ENCODE data around the gene HAUS7. TPM values are rescaled to one million over a fixed set of nuclear protein-coding genes. Genes with fewer than 3 reads are reported as not detected.

Gene HAUS7
- total RNA-seq, 4 donors from 2014 or later = 20.7 to 46.8 (median 27.7) TPM

DNA sequence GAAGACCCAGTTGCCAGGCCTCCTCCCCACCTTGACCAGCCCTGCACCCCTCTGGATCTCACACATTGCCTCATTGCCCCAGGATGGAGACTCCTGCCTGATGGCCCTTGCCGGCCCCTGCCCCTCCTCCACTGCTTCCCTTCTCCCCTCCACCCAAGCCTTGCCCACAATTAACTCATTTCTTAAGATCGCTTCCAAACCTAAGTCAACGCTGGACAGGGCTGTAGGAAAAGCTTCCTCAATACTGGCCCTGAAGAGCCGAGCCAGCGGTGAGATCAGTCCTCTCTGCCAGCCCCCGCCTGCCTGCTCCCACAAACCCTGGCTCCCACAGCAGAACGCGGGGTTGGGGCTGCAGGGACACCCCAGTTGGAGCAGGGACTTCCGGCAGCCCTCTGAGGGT, 7.5 kb upstream of the HAUS7 start:
- intact Hi-C loops (cut with DNase I) = no loop called here
- no peak overlapping the region for H3K4me3 ChIP-seq (replicated peaks in 1 of 3)
- no peak for DNase-seq
- TF ChIP-seq, protein P1, sequence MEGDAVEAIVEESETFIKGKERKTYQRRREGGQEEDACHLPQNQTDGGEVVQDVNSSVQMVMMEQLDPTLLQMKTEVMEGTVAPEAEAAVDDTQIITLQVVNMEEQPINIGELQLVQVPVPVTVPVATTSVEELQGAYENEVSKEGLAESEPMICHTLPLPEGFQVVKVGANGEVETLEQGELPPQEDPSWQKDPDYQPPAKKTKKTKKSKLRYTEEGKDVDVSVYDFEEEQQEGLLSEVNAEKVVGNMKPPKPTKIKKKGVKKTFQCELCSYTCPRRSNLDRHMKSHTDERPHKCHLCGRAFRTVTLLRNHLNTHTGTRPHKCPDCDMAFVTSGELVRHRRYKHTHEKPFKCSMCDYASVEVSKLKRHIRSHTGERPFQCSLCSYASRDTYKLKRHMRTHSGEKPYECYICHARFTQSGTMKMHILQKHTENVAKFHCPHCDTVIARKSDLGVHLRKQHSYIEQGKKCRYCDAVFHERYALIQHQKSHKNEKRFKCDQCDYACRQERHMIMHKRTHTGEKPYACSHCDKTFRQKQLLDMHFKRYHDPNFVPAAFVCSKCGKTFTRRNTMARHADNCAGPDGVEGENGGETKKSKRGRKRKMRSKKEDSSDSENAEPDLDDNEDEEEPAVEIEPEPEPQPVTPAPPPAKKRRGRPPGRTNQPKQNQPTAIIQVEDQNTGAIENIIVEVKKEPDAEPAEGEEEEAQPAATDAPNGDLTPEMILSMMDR (IDR thresholded peaks at IDR 0.05) = no peak
- H3K27ac ChIP-seq = no peak overlapping the region
- H3K27me3 ChIP-seq = no peaks in the 10 kb centered on the region
- WGBS, 2 donors = 65 to 68% methylated on average over 5 to 9 of the region's 9 CpGs
- no peaks in the 10 kb centered on the region for H3K9me3 ChIP-seq
- H3K4me1 ChIP-seq = peaks cover 0 to 5% of the 10 kb centered on the region in 2 donors
- no peaks in the 10 kb centered on the region for H3K36me3 ChIP-seq

DNA sequence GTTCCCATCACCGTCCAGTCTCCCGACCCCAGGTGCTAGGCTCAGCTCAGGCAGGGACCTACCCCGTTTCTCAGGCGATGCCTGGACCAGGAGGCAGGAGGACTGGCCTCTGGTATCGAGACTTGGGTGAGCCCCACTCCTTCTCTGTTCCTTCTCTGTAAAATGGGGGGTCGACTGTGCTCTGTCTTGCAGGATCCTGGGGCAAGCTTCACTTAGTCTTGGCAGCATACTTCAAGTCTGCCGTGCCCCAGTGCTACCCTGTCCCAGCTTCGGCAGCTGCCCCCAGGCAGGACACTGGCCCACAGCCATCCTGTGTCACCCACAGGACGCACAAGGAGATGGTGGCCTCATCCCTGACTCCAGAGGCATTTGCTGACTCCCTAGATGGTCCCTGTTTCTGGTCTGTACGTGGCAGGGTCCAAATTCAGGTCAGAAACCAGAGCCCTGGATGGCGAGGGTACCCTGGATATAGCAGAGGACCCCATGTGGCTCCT, 7.0 kb upstream of the HAUS7 start:
- no peaks in the 10 kb centered on the region for H3K36me3 ChIP-seq
- no peak overlapping the region for H3K4me3 ChIP-seq (replicated peaks in 1 of 3)
- 40% methylated on average over 2 of the region's 11 CpGs; no CpG with 5 or more reads in 1 of the 2 donors for WGBS, 2 donors
- TF ChIP-seq, protein P1 (IDR thresholded peaks at IDR 0.05) = no peak
- no peak for TF ChIP-seq POLR2A (IDR thresholded peaks at IDR 0.05)
- intact Hi-C loops (cut with DNase I) = no loop called here
- peak overlapping the region in 2 of 3 donors; percentile 24 to 46 for H3K27ac ChIP-seq
- peaks cover 0 to 5% of the 10 kb centered on the region in 2 donors for H3K4me1 ChIP-seq
- DNase-seq = no peak
- H3K27me3 ChIP-seq = no peaks in the 10 kb centered on the region
- H3K9me3 ChIP-seq = no peaks in the 10 kb centered on the region

DNA sequence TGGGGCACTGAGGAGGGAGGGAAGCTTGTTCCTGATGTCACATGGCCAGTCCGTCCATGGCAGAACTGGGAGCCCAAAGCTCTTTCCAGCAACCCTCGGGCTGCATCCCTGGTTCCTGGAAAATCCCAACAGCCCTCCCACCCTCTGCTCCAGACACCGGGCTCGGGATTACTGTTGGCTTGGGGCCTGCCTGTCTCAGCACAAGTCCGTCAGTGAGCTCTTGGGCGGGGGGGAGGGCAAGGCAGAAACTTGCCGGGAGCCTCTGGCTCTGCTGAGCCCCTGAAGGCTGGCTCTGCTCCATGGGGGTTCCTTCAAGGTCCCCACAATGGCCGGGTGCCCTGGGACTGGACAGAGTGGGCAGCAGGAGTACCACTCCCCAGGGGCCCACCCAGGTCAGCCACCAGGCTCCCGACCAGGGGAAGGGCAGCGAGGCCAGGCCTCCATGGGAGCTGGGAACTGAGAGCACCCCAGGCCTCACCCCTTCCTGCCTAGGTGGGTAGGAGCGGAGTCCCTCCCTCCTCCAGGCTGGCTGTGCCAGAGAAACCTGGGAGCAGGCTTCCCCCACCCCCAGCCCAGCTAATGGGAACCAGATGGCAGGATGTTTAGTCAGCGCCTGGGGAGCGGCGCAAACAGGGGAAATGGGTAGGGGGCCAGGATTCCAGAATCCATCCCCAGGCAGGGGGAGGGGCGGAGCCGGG, 6.4 kb upstream of the HAUS7 start:
- H3K4me3 ChIP-seq (replicated peaks in 1 of 3) = no peak overlapping the region
- H3K4me1 ChIP-seq = peaks cover 0 to 5% of the 10 kb centered on the region in 2 donors

GRCh38 chrX:153475751-153476281, 5.4 kb upstream of the HAUS7 start:
- no peaks in the 10 kb centered on the region for H3K9me3 ChIP-seq
- no peaks in the 10 kb centered on the region for H3K27me3 ChIP-seq
- WGBS, 2 donors = 87 to 95% methylated on average over 10 of the region's 11 CpGs
- no peak for DNase-seq
- no peak overlapping the region for H3K27ac ChIP-seq
- no peaks in the 10 kb centered on the region for H3K36me3 ChIP-seq
- peaks cover 0 to 5% of the 10 kb centered on the region in 2 donors for H3K4me1 ChIP-seq
- TF ChIP-seq, protein P1 (IDR thresholded peaks at IDR 0.05) = no peak
- TF ChIP-seq POLR2A (IDR thresholded peaks at IDR 0.05) = no peak
- intact Hi-C loops (cut with DNase I) = no loop called here
- no peak overlapping the region for H3K4me3 ChIP-seq (replicated peaks in 1 of 3)

More for the DNA sequence above, 6.4 kb upstream of the HAUS7 start:
- peak overlapping the region in 2 of 3 donors; percentile 24 to 46 for H3K27ac ChIP-seq
- no peak for TF ChIP-seq POLR2A (IDR thresholded peaks at IDR 0.05)
- TF ChIP-seq, protein P1 (IDR thresholded peaks at IDR 0.05) = no peak
- no peaks in the 10 kb centered on the region for H3K9me3 ChIP-seq
- DNase-seq = no peak
- no peaks in the 10 kb centered on the region for H3K36me3 ChIP-seq
- 85% methylated on average over 6 of the region's 16 CpGs; no CpG with 5 or more reads in 1 of the 2 donors for WGBS, 2 donors
- H3K27me3 ChIP-seq = no peaks in the 10 kb centered on the region
- intact Hi-C loops (cut with DNase I) = no loop called here

GRCh38 chrX:153475271-153475670, 4.9 kb upstream of the HAUS7 start:
- H3K27ac ChIP-seq = peak overlapping the region in 1 of 3 donors; percentile 24
- intact Hi-C loops (cut with DNase I) = no loop called here
- 80 to 85% methylated on average over 7 of the region's 7 CpGs for WGBS, 2 donors
- no peak for TF ChIP-seq POLR2A (IDR thresholded peaks at IDR 0.05)
- TF ChIP-seq, protein P1 (IDR thresholded peaks at IDR 0.05) = no peak
- no peaks in the 10 kb centered on the region for H3K27me3 ChIP-seq
- H3K4me3 ChIP-seq (replicated peaks in 1 of 3) = no peak overlapping the region
- H3K4me1 ChIP-seq = peaks cover 0 to 5% of the 10 kb centered on the region in 2 donors
- H3K36me3 ChIP-seq = no peaks in the 10 kb centered on the region
- DNase-seq = no peak
- H3K9me3 ChIP-seq = no peaks in the 10 kb centered on the region

All from thyroid gland (tissue), 4 donors.